Measurements from ENCODE around the gene SPANXC.
"Not testable (repeated sequence)": the region's sequence is repeated elsewhere in the genome, so short reads cannot be mapped to it uniquely, and the experiment has no call there.

SPANXC gene, protein sequence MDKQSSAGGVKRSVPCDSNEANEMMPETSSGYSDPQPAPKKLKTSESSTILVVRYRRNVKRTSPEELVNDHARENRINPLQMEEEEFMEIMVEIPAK

DNA sequence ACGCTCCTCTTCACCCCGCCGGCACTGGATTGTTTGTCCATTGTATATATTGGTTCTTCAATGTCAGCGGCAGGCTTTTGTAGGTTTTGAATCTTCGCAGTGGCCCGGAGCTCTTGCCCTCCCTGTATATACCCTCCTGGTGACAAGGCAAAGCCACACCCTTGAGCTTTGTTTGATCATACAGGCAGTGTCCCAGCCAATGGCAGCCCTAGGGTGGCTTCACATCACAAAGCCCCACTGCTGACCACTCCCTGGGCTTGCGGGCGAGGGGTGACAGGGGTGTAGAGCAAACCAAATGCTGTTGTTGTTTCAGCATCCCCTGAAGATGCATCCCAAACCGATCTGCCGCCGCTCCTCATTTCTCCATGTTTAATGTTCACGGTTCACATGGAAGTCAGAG is at the start of gene SPANXC:
TSS of gene SPANXC (minus strand) at position 101 of the 400 bp plus-strand sequence. CDS start at position 41, 60 bp downstream.
- DNase-seq, result not testable (repeated sequence)

DNA sequence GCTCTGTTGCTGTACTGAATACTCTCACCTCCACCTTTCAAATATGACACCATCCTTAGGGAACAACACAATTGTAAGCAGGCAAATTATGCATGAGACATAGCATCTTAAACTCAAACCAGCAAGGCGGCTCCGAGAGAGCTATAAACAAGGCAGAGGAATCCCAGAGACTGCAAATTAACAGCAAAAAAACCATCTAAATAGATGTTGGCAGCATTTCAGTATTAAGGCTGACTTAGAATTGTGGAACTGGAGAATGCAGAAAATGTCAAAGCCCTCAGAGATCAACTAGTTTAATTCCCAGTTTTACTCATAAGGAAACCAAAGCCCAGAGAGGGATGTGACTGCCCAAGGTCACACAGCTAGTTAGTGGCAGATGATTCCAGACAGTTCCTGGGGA is 37.2 kb upstream of the SPANXC start:
- DNase-seq, result no peak

DNA sequence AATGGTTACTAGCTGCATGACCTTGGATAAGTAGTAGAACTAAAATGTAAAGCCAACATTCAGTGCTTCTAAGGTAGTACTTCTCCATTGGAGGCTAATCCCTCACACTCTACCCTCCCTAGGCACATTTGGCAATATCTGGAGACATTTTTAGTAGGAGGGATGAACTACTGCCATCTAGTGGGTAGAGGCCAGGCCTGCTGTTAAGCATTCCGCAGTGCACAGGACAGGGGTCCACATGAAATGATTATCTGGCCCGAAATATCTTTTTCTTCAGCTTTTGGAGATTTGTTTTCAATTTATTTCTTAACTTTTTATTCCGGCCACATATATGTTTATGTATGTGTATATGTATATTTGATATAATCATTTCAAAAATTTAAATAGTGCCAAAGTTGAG is 36.0 kb upstream of the SPANXC start:
- DNase-seq, result peak in 1 of 2 experiments; percentile 23

DNA sequence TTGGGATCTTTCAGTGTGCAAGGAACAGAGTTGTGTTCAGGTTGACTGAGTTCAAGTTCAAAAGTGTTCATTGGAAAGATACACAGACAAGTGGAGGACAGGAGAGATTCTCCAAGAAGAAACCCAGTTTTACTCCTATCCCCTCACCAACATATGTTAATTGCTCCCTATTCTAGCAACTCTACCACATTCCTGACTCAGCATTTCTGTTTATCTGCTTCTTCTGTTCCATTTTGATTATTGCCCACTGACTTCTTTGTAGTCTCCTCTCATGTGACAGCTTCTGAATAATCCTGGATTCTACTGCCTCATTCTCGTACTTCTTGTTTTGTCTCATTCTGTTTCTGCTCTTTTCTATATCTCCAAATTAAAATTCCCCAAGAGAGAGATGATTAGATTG is 15.8 kb upstream of the SPANXC start:
- DNase-seq, result no peak

DNA sequence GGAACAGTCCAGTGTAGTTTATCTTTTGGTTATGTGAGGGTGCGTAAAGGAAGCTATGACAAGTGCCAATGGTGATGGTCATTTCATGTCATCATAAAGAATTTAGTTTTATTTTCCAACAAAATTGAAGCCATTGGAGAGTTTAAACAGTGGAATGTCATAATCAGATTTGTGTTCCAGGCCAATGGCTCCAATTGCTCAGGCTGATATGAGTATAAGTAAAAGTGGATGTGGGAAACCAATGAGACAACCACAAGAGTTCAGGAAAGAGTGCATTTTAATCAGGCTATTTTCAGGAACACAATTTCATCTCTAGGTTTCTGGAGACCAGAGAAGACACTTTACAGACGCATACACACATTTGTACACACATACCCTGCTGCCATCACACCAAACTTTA is 20.7 kb downstream of the SPANXC start:
- DNase-seq, result no peak

DNA sequence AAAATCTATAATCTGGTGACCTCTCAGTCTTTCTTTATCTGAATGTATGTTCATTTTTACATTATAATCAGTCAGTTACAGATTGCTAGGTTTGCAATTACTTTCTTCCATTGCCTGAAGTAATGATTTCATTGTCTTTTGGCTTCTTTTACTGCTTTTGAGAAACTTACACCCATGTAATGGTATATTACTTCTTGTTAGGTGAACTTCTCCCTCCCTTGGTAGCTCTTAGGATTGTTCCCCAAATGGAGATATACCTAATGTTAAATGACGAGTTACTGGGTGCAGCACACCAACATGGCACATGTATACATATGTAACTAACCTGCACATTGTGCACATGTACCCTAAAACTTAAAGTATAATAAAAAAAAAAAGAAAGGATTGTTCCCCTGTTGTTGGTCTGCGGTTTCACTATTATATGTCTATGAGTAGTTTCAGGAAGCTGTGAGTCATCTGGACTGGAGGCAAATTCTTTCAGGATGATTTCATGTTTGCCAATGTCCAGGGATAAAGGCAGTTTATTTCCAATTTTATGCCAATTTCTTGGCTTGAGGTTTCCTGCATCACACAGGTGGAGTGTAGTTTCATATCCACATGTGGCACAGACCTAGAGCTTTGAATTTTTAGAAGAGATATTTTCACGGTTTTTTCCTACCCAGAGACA is 21.8 kb downstream of the SPANXC start:
- DNase-seq, result no peak

DNA sequence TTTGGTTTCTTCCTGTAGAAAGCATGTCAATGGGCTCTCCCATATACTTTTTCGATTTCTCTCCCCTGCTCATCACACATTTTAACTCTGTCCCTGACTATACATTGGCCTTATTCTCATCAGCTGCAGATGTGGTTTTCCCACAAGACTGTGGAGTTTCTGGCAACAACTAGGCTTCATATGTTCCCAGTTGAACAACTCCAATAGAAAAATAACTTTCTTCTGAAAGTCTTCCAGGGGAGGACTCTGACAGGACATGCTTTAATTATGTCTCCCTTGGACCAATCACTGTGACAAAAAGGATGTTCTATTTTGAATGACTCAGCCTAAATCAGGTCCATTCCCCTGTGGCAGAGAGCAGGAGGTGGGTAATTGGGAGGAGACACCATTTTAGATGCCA is 28.1 kb downstream of the SPANXC start:
- no peak for DNase-seq

DNA sequence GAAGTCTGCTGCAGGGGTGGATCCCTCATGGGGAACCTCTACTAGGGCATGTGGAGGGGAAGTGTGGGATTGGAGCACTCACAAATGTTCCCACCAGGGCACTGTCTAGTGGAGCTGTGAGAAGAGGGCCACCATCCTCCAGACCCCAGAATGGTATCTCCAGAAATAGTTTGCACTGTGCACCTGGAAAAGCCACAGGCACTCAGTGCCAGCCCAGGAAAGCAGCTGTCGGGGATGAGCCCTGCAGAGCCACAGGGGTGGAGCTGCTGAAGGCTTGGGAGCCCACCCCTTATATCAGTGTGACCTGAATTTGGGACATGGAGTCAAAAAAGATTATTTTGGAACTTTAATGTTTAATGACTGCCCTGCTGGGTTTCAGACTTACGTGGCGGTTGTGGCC is 40.4 kb downstream of the SPANXC start:
- DNase-seq, result no peak

All from NCI-H526 (cell line).